ENCODE results near the gene MRPL47.

The MRPL47 gene

DNA sequence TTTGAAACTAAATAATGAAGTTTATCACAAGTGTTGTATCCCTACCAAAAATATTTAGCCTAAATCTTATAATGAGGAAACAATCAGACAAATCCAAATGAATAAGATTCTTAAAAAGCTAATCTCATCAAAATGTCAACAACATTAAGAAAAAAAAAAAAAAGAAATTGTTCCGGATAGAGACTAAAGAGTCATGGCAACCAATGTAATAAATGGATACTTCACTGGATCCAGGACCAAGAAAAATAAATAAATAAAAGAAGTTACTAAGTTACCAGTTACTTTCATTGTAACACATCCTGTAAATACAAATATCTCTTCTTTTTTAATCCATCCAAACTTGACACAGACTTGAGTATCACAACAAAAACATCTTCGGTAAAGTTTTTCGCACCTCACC is 607 bp downstream of the MRPL47 start:
- Histone ChIP-seq H4K20me1 (ENCODE audit: insufficient read depth) (no peaks in the 10 kb centered on the region), H2AFZ (ENCODE audit: low read depth) (peak overlapping the region; percentile 60), H3K4me2 (peak overlapping the region; percentile 93), H3K4me1 (ENCODE audit: low read depth, poor library complexity, severe bottlenecking) (peaks cover 25% of the 10 kb centered on the region), H3K36me3 (ENCODE audit: insufficient read depth) (no peaks in the 10 kb centered on the region; the same call in 1 of the 2 replicates), H3K27me3 (ENCODE audit: insufficient read depth, low read depth) (no peaks in the 10 kb centered on the region), H3K9ac (peak overlapping the region; percentile 93), H3K4me3 (IDR thresholded peaks at IDR 0.05; ENCODE audit: insufficient read depth, low read depth, low read length) (no peak overlapping the region), H3K27ac (peak overlapping the region; percentile 79), H3K79me2 (ENCODE audit: insufficient read depth, low read depth) (peaks cover 53% of the 10 kb centered on the region)
- TF ChIP-seq, protein P1, sequence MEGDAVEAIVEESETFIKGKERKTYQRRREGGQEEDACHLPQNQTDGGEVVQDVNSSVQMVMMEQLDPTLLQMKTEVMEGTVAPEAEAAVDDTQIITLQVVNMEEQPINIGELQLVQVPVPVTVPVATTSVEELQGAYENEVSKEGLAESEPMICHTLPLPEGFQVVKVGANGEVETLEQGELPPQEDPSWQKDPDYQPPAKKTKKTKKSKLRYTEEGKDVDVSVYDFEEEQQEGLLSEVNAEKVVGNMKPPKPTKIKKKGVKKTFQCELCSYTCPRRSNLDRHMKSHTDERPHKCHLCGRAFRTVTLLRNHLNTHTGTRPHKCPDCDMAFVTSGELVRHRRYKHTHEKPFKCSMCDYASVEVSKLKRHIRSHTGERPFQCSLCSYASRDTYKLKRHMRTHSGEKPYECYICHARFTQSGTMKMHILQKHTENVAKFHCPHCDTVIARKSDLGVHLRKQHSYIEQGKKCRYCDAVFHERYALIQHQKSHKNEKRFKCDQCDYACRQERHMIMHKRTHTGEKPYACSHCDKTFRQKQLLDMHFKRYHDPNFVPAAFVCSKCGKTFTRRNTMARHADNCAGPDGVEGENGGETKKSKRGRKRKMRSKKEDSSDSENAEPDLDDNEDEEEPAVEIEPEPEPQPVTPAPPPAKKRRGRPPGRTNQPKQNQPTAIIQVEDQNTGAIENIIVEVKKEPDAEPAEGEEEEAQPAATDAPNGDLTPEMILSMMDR (conservative IDR thresholded peaks at IDR 0.05; ENCODE audit: low read depth, low read length): no peak

- Histone ChIP-seq H3K9ac (peak overlapping the region; percentile 93; the same call in 1 of the 2 replicates), H3K4me3 (IDR thresholded peaks at IDR 0.05; ENCODE audit: insufficient read depth, low read depth, low read length) (no peak overlapping the region), H3K27ac (no peak overlapping the region)
Observed at GRCh38 chr3:179603321-179603720, 1.1 kb downstream of the MRPL47 start.

GRCh38 chr3:179599531-179599930 is 4.9 kb downstream of the MRPL47 start:
- no peaks in the 10 kb centered on the region; the same call in 1 of the 2 replicates for H3K36me3 ChIP-seq (ENCODE audit: insufficient read depth)
- no peak overlapping the region for H3K27ac ChIP-seq
- no peak overlapping the region for H3K9ac ChIP-seq
- TF ChIP-seq, protein P1 (conservative IDR thresholded peaks at IDR 0.05; ENCODE audit: low read depth, low read length): no peak
- H3K27me3 ChIP-seq (ENCODE audit: insufficient read depth, low read depth): no peaks in the 10 kb centered on the region
- H4K20me1 ChIP-seq (ENCODE audit: insufficient read depth): no peaks in the 10 kb centered on the region
- no peak overlapping the region for H2AFZ ChIP-seq (ENCODE audit: low read depth)
- no peak overlapping the region for H3K4me3 ChIP-seq (IDR thresholded peaks at IDR 0.05; ENCODE audit: insufficient read depth, low read depth, low read length)
- peaks cover 12% of the 10 kb centered on the region for H3K4me1 ChIP-seq (ENCODE audit: low read depth, poor library complexity, severe bottlenecking)
- no peak overlapping the region for H3K4me2 ChIP-seq
- peaks cover 31% of the 10 kb centered on the region for H3K79me2 ChIP-seq (ENCODE audit: insufficient read depth, low read depth)

More at GRCh38 chr3:179603321-179603720, 1.1 kb downstream of the MRPL47 start:
- TF ChIP-seq, protein P1 (conservative IDR thresholded peaks at IDR 0.05; ENCODE audit: low read depth, low read length): no peak
- Histone ChIP-seq H4K20me1 (ENCODE audit: insufficient read depth) (no peaks in the 10 kb centered on the region), H3K79me2 (ENCODE audit: insufficient read depth, low read depth) (peaks cover 53% of the 10 kb centered on the region), H3K4me2 (peak overlapping the region; percentile 93), H3K4me1 (ENCODE audit: low read depth, poor library complexity, severe bottlenecking) (peaks cover 25% of the 10 kb centered on the region), H3K36me3 (ENCODE audit: insufficient read depth) (no peaks in the 10 kb centered on the region; the same call in 1 of the 2 replicates), H3K27me3 (ENCODE audit: insufficient read depth, low read depth) (no peaks in the 10 kb centered on the region), H2AFZ (ENCODE audit: low read depth) (no peak overlapping the region)

DNA sequence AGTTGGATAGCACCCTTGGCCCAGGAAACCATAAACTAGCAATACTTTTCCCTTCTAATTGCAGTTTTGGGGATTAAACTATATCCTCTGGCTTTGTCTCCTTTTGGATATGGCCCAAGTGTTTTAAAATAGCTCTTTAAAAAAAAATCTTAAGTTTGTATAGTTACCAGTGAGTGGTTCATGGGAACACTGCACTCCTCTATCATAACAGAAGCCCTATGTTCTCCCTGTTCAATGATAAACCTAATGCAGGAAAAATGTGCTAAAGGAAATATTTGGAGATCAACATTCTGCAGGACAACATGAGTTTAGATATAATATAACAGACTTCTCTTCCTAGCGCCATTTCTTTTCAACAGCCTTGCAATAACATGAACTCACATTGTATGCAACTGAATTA is 13.1 kb downstream of the MRPL47 start:
- Histone ChIP-seq H2AFZ (ENCODE audit: low read depth) (no peak overlapping the region), H3K36me3 (ENCODE audit: insufficient read depth) (peaks cover 21% of the 10 kb centered on the region; the same call in 1 of the 2 replicates), H3K27me3 (ENCODE audit: insufficient read depth, low read depth) (no peaks in the 10 kb centered on the region), H3K79me2 (ENCODE audit: insufficient read depth, low read depth) (no peaks in the 10 kb centered on the region), H3K9ac (no peak overlapping the region), H3K4me3 (IDR thresholded peaks at IDR 0.05; ENCODE audit: insufficient read depth, low read depth, low read length) (no peak overlapping the region), H4K20me1 (ENCODE audit: insufficient read depth) (no peaks in the 10 kb centered on the region), H3K4me2 (no peak overlapping the region), H3K4me1 (ENCODE audit: low read depth, poor library complexity, severe bottlenecking) (no peaks in the 10 kb centered on the region), H3K27ac (no peak overlapping the region)
- TF ChIP-seq, protein P1 (conservative IDR thresholded peaks at IDR 0.05; ENCODE audit: low read depth, low read length): no peak

Measured in KMS-11 (cell line).